Panc1 (cell line): ENCODE measurements around the gene KCNMA1. TPM values are rescaled to one million over a fixed set of nuclear protein-coding genes. Genes with fewer than 3 reads are reported as not detected.

ENCODE experiments used
- ATAC-seq: fragments of 200-7000 bp; cut with Tn5 transposase; 2 replicates; pipeline ENCODE4 v1.9.1; 2020; ENCODE audit warnings: mild to moderate bottlenecking, moderate library complexity
- BruUV-seq: library from RNA; stranded (reverse); fragments of 400-500 nt; replicated peaks from 2 replicates; lab custom pipeline; 2021; lab: Mats Ljungman, UMichigan
- CTCF ChIA-PET: fragments of 300-600 bp; sonication (Branson Sonifier 250); formaldehyde crosslinking; loops from one replicate; lab custom pipeline; 2022; ENCODE audit warnings: antibody characterized with exemption; lab: Charles Lee
- POLR2A ChIA-PET: fragments of 300-600 bp; sonication (Branson Sonifier 250); formaldehyde crosslinking; loops from one replicate; lab custom pipeline; 2022; ENCODE audit warnings: antibody characterized with exemption; lab: Charles Lee
- DNase-seq: peaks from one replicate; pipeline ENCODE4 v3.0.0-alpha.2; 2010; ENCODE audit warnings: low read depth, low spot score
- H3K27ac ChIP-seq: 2 replicates; pipeline ENCODE4 v1.5.1; 2011; ENCODE audit warnings: mild to moderate bottlenecking, low read length, inconsistent platforms
- H3K27me3 ChIP-seq: fragments of 200-500 bp; sonication (Bioruptor generic); 2 replicates; pipeline ENCODE4 v1.6.0; 2014; ENCODE audit warnings: low read length, inconsistent platforms; ENCODE audit not compliant: control insufficient read depth, insufficient read depth
- H3K36me3 ChIP-seq: fragments of 200-500 bp; sonication (Bioruptor generic); 2 replicates; pipeline ENCODE4 v1.5.1; 2014; ENCODE audit warnings: inconsistent platforms, mild to moderate bottlenecking, low read length, moderate library complexity; ENCODE audit not compliant: control insufficient read depth, insufficient read depth
- H3K4me1 ChIP-seq: 2 replicates; pipeline ENCODE4 v1.5.1; 2011; ENCODE audit warnings: inconsistent platforms, mild to moderate bottlenecking, low read length, moderate library complexity; ENCODE audit not compliant: control insufficient read depth, insufficient read depth
- H3K4me3 ChIP-seq, 2 experiments: 2 replicates each; pipeline ENCODE4 v1.5.1; 2011 to 2012; ENCODE audit warnings: low read depth in 2 of 2, low read length in 2 of 2, mild to moderate bottlenecking in 2 of 2, inconsistent platforms in 1 of 2, moderate library complexity in 1 of 2
- H3K9me3 ChIP-seq: fragments of 200-500 bp; sonication (Bioruptor generic); 2 replicates; pipeline ENCODE4 v1.5.1; 2014; ENCODE audit warnings: low read depth, mild to moderate bottlenecking, inconsistent platforms, low read length, moderate library complexity; ENCODE audit not compliant: control insufficient read depth, insufficient read depth
- POLR2AphosphoS5 ChIP-seq: IDR thresholded peaks from 2 replicates; pipeline ENCODE4 v1.6.1; 2012; ENCODE audit warnings: mild to moderate bottlenecking, low read depth, low read length, moderate library complexity
- SIN3A ChIP-seq: IDR thresholded peaks from 2 replicates; pipeline ENCODE4 v1.6.1; 2012; ENCODE audit warnings: low read depth, mild to moderate bottlenecking, low read length, moderate library complexity, borderline replicate concordance; ENCODE audit not compliant: insufficient read depth
- TCF7L2 ChIP-seq: IDR thresholded peaks from 2 replicates; pipeline ENCODE4 v1.6.1; 2011; ENCODE audit warnings: mild to moderate bottlenecking, low read depth, low read length, inconsistent platforms
- in situ Hi-C: cut with HindIII; loops from 2 replicates; pipeline ENCODE4 v1.10.0; 2016; ENCODE audit warnings: low sequenced_read_pairs, low pct_unique_long_range_greater_than_20kb
- intact Hi-C: fragments of 100-400 bp; cut with micrococcal nuclease; formaldehyde crosslinking; loops from one replicate; pipeline ENCODE4 v1.10.0; 2022; ENCODE audit not compliant: unreplicated experiment
- total RNA-seq: library from RNA; stranded (reverse); gene quantifications from one replicate; pipeline ENCODE4 v1.2.1, GENCODE V29; 2021; ENCODE audit not compliant: unreplicated experiment
- TF ChIP-seq, protein P1 (sequence below): fragments of 450-650 bp; IDR thresholded peaks from 2 replicates; pipeline ENCODE4 v1.5.1; 2017; ENCODE audit warnings: mild to moderate bottlenecking
- TF ChIP-seq, protein P2 (sequence below), 2 experiments: IDR thresholded peaks; 2 replicates each; pipeline ENCODE4 v1.6.1; 2011 to 2012; ENCODE audit warnings: low read depth in 2 of 2, control low read depth in 1 of 2, low read length in 1 of 2, mild to moderate bottlenecking in 1 of 2, moderate library complexity in 1 of 2; ENCODE audit not compliant: insufficient read depth in 1 of 2

The KCNMA1 gene
- total RNA-seq, 1 experiment from 2014 or later, result 91.9 TPM

GRCh38 chr10:77422491-77423338 is 214.9 kb downstream of the KCNMA1 start:
- H3K27ac ChIP-seq, result no peak overlapping the region
- no peaks in the 10 kb centered on the region for H3K9me3 ChIP-seq
- ATAC-seq (no peak), DNase-seq (no peak)
- no peak overlapping the region for H3K4me3 ChIP-seq
- H3K36me3 ChIP-seq, result no peaks in the 10 kb centered on the region
- H3K4me1 ChIP-seq, result peaks cover 9% of the 10 kb centered on the region
- ChIA-PET POLR2A (no interaction called here), CTCF (no interaction called here)
- no peaks in the 10 kb centered on the region for H3K27me3 ChIP-seq
- in situ Hi-C loops, result no loop called here
- intact Hi-C loops, result no loop called here
- no TSS peak for BruUV-seq
- no peak for TF ChIP-seq SIN3A
- TF ChIP-seq, protein P1, sequence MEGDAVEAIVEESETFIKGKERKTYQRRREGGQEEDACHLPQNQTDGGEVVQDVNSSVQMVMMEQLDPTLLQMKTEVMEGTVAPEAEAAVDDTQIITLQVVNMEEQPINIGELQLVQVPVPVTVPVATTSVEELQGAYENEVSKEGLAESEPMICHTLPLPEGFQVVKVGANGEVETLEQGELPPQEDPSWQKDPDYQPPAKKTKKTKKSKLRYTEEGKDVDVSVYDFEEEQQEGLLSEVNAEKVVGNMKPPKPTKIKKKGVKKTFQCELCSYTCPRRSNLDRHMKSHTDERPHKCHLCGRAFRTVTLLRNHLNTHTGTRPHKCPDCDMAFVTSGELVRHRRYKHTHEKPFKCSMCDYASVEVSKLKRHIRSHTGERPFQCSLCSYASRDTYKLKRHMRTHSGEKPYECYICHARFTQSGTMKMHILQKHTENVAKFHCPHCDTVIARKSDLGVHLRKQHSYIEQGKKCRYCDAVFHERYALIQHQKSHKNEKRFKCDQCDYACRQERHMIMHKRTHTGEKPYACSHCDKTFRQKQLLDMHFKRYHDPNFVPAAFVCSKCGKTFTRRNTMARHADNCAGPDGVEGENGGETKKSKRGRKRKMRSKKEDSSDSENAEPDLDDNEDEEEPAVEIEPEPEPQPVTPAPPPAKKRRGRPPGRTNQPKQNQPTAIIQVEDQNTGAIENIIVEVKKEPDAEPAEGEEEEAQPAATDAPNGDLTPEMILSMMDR, result no peak

- Histone ChIP-seq H3K27ac (no peak overlapping the region), H3K27me3 (no peaks in the 10 kb centered on the region), H3K4me1 (peaks cover 20% of the 10 kb centered on the region), H3K4me3 (no peak overlapping the region), H3K36me3 (no peaks in the 10 kb centered on the region), H3K9me3 (no peaks in the 10 kb centered on the region)
- POLR2A ChIA-PET, result no interaction called here
- ATAC-seq (no peak), DNase-seq (no peak)
- BruUV-seq, result no TSS peak
- CTCF ChIA-PET, result no interaction called here
- in situ Hi-C loops (no loop called here), intact Hi-C loops (no loop called here)
- TF ChIP-seq SIN3A, result no peak
- TF ChIP-seq, protein P1, result no peak
- TF ChIP-seq POLR2AphosphoS5, result no peak
- TF ChIP-seq, protein P2, sequence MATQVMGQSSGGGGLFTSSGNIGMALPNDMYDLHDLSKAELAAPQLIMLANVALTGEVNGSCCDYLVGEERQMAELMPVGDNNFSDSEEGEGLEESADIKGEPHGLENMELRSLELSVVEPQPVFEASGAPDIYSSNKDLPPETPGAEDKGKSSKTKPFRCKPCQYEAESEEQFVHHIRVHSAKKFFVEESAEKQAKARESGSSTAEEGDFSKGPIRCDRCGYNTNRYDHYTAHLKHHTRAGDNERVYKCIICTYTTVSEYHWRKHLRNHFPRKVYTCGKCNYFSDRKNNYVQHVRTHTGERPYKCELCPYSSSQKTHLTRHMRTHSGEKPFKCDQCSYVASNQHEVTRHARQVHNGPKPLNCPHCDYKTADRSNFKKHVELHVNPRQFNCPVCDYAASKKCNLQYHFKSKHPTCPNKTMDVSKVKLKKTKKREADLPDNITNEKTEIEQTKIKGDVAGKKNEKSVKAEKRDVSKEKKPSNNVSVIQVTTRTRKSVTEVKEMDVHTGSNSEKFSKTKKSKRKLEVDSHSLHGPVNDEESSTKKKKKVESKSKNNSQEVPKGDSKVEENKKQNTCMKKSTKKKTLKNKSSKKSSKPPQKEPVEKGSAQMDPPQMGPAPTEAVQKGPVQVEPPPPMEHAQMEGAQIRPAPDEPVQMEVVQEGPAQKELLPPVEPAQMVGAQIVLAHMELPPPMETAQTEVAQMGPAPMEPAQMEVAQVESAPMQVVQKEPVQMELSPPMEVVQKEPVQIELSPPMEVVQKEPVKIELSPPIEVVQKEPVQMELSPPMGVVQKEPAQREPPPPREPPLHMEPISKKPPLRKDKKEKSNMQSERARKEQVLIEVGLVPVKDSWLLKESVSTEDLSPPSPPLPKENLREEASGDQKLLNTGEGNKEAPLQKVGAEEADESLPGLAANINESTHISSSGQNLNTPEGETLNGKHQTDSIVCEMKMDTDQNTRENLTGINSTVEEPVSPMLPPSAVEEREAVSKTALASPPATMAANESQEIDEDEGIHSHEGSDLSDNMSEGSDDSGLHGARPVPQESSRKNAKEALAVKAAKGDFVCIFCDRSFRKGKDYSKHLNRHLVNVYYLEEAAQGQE (IDR thresholded peaks at IDR 0.05; ENCODE audit: insufficient read depth in 1 of 2, low read depth in 2 of 2, low read length in 1 of 2), result no peak
- TF ChIP-seq TCF7L2, result no peak
Measured at GRCh38 chr10:77421591-77421990, 216.0 kb downstream of the KCNMA1 start.
